Stimulated activated CD4-positive, alpha-beta T cell treated with anti-CD3 and anti-CD28 coated beads, Interleukin-15, amount 100 ng/mL, for 24 hours (primary cell): ENCODE measurements around the gene FLOT2.
"Not testable (repeated sequence)": the region's sequence is repeated elsewhere in the genome, so short reads cannot be mapped to it uniquely, and the experiment has no call there.

Source experiments
- DNase-seq: peaks from one replicate; pipeline ENCODE4 v3.0.0-alpha.2; 2020

The FLOT2 gene

DNA sequence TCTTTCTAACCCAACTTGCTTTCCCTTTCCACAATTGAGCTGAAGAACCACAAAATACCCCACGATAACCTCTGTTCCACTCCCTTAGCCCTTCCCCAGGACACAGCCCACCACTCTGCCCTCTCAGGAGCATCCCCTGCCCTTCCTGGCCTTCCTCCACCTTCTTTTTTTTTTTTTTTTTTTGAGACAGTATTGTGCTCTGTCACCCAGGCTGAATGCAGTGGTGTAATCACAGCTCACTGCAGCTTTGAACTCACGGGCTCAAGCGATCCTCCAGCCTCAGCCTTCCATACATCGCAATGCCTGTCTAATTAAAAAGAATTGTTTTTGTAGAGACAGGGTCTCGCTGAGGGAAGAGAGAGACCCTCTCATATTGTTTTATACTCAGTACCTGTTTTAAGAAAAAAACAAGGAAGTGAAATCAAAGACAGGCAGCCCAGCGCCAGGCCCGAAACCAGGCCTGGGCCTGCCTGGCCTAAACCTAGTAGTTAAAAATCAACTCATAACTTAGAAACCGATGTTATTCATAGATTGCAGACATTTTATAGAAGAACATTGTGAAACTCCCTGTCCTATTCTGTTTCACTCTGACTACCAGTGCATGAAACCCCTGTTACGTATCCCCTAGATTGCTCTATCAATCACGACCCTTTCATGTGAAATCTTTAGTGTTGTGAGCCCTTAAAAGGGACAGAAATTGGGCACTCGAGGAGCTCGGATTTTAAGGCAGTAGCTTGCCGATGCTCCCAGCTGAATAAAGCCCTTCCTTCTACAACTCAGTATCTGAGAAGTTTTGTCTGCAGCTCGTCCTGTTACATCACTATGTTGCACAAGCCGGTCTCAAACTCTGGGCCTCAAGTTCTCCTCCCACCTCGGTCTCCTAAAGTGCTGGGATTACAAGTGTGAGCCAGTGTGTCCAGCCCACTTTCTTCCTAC lies 4.0 kb downstream of the FLOT2 start:
- DNase-seq, result peak; percentile 51

DNA sequence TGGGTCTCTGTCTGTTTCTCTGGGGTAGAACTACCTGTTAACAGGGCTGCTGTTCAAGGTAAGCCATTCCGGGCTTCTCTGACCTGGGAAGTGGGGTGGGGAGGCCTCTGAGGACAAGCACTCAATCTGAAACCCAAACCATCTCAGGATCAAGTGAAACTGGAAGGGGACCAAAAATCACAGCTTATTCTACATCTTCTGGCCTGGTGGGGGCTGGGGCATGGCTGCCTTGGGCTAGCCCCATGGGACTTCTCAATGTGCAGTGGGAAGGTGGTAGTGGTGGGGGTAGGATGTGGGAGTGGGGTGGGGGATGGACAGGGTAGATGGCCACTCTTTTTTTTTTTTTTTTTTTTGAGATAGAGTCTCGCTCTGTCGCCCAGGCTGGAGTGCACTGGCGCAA lies 5.5 kb downstream of the FLOT2 start:
- no peak for DNase-seq

DNA sequence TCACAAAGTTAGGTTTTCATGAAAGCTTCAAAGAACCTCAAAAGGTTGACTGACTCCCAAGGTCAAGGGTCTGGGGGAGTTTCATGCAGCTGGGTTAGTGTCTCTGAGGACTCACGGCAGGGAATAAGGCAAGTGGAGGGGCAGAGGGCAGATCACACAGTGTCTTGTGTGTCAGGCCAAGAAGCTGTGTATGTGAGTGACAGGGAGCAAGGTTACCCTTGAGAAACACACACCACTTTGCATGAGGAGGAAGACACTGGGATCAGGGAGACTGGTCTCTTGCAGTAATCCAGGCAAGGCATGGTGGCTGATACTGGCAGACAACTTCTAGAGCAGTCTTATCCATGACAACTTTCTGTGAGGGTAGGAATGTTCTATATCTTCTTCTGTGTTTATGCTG lies 6.3 kb downstream of the FLOT2 start:
- DNase-seq, result no peak

DNA sequence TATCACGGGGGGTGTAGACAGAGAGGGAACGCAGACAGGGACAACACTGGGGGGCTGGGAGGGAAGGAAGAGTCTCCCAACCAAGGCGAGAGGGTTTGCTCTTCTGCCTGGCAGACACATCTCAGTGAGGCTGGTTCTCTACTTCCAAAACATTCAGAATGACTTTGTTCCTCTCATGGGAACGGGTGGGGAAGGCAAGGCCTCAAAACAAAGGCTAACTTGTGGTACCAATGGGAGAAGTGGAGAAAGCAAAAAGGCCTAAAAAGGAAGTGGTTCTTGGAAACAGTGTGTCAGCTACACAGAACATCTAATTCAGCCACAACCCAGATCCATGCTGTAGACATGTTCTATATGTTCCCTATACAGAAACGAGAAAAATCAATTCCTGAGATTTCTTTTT lies 7.5 kb downstream of the FLOT2 start:
- no peak for DNase-seq

DNA sequence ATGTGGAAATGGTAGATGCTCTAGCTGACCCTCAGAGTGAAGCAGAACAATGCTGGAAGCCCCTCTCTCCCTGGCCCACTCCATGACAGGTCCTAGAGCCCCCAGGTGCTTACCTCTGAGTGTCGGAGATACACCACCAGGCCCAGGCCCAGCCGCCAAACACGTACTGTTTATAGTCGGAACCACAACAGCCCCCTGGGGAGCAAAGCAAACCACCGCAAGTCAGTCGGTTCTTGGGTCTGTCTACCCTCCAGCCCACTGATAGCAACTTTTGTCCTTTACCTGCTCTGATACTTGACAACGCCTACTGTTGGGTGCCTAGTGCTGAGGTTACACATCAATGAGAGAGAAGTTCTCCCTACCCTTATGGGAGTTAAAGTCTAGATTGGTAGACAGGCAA lies 8.7 kb downstream of the FLOT2 start:
- no peak for DNase-seq

DNA sequence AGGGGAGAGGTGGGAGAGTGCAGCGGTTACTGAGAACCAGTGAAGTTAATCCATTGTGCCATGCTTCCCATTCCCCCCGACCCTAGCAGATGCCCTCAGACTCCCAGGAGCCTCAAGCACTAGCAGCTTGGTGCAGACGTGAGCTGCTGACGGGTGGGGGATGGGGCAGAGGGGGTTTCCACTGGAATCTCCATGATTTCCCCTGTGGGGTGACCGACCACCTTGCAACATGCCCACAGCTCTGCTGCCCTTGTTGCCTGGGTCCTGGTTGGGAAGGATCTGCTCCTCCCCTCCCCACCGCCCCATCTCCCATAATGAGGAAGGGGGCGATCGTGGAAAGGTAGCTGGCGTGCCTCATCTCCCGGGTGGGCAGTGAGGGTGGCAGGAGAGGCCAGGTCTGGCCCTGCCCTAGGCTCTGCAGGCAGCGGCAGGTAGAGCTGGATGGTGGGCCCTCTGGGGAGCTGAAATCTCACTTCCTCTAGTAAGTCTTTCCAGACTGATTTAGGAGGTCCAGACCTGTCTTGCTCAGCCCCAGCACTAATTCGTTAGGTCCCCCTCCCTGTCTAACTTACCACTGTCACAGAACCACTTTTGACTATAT lies 9.6 kb downstream of the FLOT2 start:
- no peak for DNase-seq

DNA sequence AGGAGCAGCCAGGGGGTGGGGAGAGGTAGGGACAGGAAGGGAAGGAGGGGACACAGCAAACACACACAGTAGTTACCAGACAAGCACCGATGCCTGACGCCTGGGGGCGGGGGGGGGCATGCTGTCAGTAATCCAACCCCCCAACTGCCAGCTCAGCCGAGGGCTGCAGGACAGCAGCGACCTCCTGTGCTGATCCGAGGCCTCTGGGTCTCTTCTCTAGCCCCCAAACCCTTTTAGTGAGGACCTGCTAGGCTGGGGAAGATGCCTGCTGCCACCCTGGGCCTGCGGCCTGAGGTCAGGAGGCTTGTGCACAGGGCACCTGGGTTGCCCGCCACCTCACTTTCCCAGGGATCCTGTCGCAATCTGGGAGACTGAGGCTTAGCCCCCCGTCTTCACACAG lies 11.6 kb downstream of the FLOT2 start:
- no peak for DNase-seq

DNA sequence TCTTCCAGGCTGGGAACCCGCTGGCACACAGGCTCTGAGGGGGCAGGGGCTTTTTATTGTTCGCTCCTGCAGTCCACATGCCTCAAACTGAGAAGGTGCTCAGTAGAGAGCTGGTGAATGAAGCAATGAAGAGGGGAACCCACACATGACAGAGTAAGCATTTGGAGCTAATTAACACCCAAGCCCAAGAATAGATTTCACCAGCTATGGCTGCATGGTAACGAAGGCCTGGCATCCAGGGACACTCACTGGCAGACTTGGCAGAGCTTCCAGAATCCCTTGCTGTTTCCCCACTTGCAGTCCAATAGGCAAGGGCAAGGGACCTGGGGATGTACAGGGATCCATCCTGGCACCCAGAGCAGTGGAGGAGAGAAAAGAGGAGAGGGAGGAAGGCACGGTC lies 12.2 kb downstream of the FLOT2 start:
- DNase-seq, result no peak

DNA sequence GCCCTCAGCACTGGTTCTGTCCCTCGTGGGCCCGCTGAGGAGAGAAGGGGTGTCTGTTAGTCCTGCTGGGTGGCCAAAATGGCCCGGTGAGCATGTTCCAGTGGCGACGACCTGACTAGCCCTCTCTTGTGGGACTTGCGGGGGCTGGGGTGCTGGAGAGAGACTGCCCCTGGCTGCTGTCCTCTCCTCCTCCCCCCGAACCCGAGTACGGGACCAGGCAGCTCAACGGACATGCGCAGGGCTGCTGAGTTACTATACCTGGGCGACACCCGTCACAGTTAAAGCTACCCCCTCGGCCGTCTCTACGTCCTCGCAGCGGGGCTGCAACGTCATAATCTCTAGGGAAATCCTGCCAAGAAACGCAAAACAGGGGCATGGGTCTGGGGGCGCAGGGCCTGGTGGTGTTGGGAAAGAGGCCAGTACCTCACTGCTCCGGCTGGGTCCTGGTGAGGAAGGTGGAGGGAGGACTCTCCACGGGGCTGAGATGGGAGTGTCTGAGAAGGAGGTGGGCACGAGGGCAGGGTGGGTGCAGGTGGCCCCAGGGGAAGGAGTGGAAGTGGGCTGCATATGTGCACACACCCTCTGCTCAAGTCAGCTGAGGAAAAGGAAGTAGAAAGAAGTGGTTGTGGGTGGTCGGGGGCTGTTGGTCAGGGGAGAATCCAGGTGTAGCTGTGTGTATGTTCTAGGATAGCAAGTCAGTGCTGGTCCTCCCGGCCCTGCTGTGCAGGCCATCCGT lies 13.4 kb downstream of the FLOT2 start:
- no peak for DNase-seq

DNA sequence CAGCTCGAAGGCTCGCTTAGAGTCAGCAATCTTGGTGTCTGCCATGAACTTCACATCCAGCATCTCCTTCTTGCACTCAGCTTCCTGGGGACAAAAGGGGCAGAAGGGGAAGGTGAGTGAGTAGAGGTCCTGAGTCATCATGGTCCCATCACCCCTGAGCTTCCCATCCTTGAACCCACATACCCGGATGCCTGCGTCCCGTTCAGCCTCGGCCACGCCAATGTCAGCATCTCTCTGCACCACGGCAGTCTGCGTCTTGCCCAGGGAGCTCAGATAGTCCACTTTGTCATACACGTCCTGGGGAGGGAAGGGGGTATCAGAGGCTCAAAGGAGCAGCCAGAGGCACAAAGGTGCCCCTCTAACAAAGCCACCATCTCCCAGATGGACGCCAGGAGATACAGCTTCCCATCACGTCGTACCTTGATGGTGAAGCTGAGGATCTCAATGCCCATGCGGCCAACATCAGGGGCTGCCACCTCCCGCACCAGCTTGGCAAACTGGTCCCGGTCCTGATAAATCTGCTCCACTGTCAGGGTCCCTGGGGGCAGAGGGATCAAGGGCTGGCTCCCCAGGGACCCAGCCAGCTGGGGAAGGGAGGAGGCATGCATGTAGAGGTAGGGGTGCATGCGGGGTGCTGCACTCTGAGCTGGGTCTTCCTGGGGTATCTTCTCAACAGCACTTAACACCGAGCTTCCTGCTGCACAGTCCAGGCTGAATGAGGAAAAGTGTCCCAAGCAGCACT lies 15.2 kb downstream of the FLOT2 start:
- DNase-seq, result no peak

DNA sequence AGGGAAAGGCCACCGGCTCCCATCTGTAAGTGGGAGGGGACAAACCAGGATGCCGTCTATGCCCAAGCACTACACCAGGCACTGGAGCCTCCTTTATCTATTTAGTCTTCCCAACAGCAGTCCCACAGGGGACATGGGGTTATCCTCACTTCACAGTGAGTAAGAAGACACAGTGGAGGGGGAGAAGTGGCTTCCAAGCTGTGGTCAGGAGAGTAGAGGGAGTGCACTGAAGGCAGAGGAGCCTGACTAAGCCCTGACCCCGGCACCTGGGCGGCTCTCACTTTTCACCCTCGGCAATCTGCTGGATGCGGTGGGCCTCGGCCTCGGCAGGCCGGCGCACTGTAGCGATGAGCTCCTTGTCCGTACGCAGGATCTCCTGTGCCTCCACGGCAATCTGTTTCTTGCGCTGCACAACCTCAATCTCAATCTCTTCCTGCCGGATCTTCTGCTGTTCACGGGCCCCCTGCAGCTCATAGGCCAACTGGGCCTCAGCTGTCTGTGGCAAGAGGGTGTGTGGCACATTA lies 15.9 kb downstream of the FLOT2 start:
- DNase-seq, result no peak

DNA sequence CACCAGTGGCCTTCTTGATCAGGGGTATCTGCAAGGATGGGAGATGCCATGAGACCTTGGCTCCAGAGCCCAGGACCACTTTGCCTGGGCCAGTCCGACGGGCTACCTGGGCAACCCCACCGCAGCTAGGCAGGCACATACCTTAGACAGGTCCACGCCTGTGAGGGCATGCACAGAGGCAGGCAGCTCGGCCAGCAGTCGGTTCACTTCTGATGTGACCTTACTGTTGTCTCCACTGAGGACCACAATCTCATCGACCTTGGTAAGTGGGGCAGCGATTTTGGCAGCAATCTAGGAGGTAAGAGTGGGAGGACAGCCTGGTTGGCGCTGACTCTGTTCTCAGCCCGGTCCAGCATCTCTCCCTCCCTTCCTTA lies 17.0 kb downstream of the FLOT2 start:
- no peak for DNase-seq

DNA sequence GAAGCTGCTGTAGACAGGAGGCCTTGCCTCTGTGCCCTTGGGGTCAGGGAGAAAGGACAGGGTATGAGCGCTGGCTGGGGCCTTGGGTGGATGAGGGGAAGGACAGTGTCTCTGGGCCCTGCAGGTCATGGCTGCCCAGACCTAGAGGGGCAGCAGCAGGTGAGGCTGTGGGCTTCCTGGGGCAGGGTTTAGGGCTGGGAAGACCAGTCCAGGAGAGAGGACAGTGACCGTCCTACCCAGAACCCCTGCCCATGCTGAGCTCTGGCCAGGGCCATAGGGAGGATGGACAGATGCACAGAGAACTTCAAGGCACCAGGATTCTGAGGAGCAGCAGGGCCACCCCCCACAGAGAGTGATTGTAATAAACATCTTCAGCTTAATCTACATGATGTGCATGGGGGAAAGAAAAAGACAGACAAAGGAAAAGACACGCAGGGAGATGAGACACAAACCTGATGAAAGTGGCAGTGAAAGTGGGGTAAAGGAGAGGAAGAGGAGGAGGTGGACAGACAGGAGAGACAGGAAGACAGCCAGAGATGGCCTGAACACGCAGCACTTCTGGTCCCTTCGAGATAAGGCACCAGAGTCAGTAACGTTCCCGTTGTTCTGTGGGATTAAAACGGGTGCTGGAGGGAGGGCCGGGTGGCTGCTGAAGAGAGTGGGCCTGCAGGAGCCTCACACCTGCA lies 17.5 kb downstream of the FLOT2 start:
- DNase-seq, result no peak

DNA sequence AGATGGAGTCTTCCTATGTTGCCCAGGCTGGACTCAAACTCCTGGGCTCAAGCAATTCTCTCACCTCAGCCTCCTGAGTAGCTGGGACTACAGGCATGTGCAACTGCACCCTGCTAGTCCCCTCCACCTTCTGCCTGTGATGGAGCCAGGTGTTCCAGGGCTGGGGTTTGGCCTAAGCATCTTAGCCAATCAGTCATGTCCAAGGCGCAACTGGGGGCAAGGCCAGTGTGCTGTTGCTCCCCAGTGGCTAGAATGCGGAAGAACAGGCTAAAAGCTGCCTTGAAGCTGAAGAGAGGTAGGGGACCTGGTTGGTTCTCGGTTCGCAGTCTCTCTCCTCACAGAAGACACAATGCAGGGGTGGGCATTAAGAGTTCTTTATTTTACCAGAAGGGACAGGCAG lies 18.6 kb downstream of the FLOT2 start:
- DNase-seq, result peak; percentile 20

DNA sequence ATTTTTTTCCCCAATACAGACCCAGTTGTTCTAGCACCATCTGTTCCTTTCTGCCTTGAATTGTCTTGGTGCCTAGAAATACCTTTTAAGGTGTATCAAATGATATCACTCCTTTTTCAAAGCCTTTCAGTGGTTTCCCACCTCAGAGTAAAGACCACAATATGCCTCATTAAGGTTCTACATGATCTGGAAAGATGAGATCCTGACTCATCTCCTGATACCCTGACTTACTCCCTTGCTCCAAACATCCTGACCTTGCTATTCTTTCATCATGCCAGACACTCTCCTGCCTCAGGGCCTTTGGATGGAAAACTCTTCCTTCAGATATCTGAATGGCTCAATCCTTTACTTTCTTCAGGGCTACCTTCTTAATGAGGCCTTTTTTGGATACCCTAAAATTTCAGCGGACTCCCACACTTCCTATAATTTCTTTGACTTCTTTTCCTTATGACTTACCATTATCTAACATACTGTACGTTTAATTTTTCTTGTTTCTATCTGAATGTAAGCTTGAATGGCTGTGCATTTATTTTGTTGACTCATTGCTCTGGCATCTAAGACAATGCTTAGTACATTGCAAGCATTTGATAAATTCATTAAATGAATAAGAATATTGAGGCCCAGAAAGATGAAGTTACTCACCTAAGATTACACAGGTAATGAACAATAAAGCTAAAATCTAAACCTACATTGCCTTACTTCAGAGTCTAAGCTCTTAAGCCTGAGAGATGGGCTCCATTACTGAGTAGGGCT lies 19.2 kb downstream of the FLOT2 start:
- DNase-seq, result no peak

DNA sequence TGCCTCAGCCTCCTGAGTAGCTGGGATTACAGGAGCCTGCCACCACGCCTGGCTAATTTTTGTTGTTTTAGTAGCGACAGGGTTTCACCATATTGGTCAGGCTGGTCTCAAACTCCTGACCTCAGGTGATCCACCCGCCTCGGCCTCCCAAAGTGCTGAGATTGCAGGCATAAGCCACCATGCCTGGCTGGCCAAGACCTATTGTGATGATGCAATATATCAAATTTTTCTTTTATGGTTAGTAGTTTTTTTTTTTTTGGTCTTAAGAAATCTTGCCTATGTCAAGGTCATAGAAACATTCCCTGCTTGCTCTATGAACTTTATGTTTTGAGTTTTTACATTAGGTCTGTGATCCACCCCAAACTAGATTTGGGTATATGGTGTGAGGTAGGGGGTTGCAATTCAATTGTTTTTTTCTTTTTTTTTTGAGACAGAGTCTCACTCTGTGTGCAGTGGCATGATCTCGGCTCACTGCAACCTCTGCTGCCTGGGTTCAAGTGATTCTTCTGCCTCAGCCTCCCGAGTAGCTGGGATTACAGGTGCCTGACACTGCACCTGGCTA lies 20.3 kb downstream of the FLOT2 start:
- DNase-seq, result not testable (repeated sequence)

DNA sequence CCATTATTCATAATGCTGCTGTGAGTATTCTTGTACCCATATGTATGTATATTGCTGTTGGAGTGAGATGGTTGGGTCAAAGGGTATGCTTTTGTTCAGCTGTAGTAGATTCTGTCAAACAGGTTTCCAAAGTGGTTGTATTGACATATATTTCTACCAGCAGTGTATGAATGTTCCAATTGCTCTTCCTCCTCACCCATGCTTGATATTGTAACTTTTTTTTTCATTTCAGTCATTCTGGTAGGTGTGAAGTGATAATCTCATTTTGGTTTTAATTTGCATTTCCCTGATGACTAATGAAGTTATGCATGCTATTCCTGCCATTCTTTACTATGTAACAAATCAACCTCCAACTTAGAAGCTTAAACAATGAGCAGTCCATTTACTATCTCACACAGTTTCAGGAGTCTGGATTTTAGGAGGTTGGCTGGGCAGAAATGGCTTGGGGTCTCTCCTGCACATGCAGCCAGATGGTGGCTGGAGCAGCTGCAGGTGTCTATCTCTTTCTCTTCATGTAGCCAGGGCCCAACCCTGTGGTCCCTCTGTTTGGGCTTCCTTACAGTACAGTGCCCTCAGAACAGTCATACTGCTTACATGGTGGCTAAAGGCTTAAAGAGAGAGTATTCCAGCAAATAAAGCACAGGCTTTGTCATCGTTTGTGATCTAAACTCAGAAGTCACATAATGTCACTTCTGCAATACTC lies 21.5 kb downstream of the FLOT2 start:
- DNase-seq, result peak; percentile 27

DNA sequence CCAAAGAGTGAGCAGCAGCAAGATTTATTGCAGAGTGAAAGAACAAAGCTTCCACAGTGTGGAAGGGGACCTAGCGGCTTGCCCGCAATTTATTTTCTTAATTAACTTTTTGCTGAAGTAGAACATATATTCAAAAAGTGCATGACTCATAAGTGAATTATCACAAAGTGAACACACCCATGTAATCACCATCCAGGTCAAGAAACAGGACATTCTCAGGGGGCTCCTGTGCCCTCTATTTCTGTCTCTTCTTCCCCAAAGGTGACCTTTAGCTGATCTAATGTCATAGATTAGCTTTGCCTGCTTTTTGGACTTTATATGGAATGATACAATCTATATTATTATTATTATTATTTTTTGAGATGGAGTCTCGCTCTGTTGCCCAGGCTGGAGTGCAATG lies 22.8 kb downstream of the FLOT2 start:
- no peak for DNase-seq

DNA sequence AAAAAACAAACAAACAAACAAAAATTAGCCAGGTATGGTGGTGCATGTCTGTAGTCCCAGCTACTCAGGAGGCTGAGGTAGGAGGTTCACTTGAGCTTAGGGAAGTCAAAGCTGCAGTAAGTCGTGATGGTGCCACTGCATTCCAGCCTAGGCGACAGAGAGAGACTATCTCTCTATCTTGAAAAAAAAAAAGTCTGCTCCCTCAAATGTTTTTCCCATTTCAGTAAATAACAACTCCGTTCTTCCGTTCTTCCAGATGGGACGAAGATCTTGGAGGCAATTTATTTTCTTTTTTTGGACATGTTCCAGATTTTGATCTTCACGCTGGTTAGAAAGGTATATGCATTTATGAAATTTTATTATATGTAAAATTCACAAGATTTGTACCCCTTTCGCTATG lies 23.7 kb downstream of the FLOT2 start:
- DNase-seq, result no peak

DNA sequence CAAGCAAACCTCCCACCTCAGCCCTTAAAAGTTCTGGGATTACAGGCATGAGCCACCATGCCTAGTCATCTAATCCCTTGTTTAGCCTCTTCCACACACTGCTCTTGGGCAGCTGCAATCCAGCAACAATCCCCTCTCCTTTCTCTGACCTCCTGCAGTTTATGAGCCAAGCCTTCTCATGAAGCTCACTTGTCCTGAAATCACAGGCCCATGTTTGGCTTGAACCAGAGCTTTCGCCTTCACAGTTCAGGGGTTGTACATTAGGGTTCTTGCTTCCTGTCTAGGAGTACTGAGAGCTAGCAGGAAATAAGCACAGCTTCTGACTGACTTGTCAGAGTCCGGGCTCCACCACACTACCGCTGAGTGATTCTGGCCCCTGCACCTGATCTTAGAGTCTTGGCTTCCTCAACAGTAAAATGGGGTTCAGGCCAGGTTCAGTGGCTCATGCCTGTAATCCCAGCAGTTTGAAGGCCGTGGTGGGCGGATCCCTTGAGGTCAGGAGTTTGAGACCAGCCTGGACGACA lies 26.4 kb downstream of the FLOT2 start:
- peak; percentile 48 for DNase-seq
